ENCODE data around the gene ATXN1.

DNA sequence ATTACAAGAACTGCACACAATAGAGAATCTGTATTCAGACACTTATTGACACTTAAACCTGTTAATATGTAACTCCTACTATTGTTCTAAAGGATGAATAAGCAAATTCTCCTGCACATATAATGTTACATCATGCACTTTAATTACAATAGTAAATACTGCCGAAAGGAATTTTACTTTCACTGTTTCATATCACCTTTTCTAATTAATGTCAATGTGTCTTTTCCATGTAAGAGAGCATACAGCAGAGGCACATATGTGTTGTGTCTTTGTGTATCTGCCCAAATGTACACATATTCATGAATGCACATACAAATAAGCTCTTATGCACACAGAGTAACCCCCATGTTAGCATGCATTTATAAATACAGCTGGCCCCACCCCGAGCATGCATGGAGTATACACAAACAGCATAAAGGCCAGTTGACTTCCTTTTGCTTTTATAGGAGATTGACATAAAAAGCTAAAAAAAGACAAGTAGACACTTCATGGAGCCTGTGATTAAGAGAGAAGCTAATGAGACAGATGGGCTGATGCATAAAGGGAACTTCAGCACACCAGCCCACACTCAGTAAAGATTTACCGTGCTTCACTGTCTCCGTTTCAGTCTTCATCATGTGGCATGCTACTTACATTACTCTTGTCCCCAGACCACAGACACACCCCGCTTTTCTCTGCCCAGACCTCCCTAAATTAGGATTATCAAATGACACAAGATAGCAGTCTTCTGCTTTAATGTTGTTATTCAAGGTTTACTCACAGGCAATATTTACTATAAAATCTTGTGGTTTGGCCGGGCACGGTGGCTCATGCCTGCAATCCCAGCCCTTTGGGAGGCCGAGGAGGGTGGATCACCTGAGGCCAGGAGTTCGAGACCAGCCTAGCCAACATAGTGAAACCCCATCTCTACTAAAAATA lies 184.6 kb downstream of the ATXN1 start:
- TF ChIP-seq, protein P1, sequence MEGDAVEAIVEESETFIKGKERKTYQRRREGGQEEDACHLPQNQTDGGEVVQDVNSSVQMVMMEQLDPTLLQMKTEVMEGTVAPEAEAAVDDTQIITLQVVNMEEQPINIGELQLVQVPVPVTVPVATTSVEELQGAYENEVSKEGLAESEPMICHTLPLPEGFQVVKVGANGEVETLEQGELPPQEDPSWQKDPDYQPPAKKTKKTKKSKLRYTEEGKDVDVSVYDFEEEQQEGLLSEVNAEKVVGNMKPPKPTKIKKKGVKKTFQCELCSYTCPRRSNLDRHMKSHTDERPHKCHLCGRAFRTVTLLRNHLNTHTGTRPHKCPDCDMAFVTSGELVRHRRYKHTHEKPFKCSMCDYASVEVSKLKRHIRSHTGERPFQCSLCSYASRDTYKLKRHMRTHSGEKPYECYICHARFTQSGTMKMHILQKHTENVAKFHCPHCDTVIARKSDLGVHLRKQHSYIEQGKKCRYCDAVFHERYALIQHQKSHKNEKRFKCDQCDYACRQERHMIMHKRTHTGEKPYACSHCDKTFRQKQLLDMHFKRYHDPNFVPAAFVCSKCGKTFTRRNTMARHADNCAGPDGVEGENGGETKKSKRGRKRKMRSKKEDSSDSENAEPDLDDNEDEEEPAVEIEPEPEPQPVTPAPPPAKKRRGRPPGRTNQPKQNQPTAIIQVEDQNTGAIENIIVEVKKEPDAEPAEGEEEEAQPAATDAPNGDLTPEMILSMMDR (IDR thresholded peaks at IDR 0.05; ENCODE audit: insufficient read depth, low read length, poor library complexity, severe bottlenecking) = no peak
- no peak for TF ChIP-seq EZH2phosphoT487 (conservative IDR thresholded peaks at IDR 0.05; ENCODE audit: low read length)
